Stimulated activated CD8-positive, alpha-beta memory T cell treated with anti-CD3 and anti-CD28 coated beads, Interleukin-7, amount 100 ng/mL, for 48 hours (primary cell): ENCODE results near the gene MYH13.

Experiments used
- DNase-seq, 2 donors: peaks; one replicate each; pipeline ENCODE4 v3.0.0-alpha.2; 2020; ENCODE audit warnings: low read depth in 1 of 2; ENCODE audit errors: extremely low read depth in 1 of 2

The MYH13 gene

DNA sequence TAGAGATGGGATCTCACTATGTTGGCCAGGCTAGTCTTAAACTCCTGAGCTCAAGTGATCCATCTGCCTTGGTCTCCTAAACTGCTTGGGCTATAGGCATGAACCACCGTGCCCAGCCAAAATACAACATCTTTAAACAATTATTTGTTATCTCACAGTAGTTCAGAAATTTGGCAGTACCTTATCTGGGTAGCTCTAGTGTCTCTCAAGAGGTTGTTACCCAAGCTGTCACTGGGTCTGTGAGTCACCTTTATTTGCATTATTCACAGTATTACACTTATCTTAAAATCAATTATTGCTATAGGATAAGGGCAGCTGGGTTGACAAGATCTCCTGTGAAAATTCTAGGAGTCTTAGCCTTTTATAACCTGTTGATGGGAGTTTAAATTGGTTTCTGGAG lies 110.4 kb downstream of the MYH13 start:
- no peak for DNase-seq

DNA sequence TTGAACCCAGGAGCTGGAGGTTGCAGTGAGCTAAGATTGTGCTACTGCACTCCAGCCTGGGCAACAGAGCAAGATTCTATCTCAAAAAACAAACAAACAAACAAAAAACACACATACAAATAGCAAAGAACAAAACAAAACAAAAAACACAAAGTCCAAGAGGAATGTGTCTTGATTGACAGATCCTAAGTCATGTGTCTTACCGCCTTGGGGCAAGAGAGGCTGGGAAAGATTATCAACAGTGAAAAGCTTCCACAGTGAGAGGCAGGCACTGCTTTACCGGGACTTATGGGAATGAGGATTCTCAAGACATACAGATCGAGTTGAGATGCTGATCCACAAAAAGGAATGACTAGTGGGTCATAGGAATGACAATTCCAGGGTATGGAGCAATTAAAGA lies 111.7 kb downstream of the MYH13 start:
- DNase-seq = no peak

DNA sequence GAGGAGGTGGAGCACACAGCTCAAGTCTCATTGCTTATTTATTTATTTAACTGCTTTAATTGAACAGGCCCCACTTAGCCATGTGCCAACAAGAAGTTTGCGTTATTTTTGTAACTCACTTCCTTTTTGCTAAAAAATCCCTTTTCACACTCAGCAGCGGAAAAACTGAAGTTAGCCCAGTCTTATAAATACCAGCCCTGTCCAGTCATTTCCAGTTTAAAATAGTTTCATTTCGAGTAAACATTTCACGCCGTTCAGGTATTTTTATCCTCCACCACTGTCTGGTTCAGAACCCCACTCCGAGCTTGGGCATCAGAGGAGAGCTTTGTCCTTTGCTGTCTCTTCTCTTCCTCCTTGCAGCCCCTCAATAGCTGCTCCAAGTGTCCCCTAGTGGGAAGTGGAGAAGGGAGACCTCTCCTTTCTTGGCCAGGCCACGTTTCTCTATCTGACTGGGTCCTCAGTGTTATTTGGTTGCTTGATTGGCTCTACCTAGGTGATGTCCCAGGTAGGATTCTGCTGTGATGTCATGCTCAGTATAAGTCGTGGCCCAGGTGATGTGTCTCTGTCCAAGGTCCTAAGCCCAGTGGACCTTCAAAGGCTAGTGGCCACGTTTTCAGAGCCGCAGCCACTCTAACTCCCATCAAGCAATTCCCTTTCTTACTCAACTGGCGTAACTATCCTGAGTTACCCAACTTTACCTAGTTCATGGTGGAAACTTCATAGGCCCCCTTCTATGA lies 121.4 kb downstream of the MYH13 start:
- DNase-seq = no peak
